NT2/D1 (cell line): ENCODE results near the gene FRMD4A.

Experiments used
- YY1 ChIP-seq: IDR thresholded peaks from 2 replicates; pipeline ENCODE4 v1.6.1; 2011; ENCODE audit not compliant: insufficient read length, insufficient read depth
- ZNF274 ChIP-seq: IDR thresholded peaks from 2 replicates; pipeline ENCODE4 v1.6.1; 2011; ENCODE audit warnings: mild to moderate bottlenecking, low read depth, low read length

GRCh38 chr10:13839030-13839429 lies 491.7 kb downstream of the FRMD4A start:
- TF ChIP-seq YY1 (no peak), ZNF274 (no peak)
